ENCODE data around the gene LRRC7. TPM values are rescaled to one million over a fixed set of nuclear protein-coding genes. Genes with fewer than 3 reads are reported as not detected.

Gene LRRC7
- total RNA-seq (ENCODE audit: low replicate concordance) = not detected in 2 replicates

GRCh38 chr1:69567652-69568420, at the start of gene LRRC7:
Gene LRRC7 (plus strand): TSS chr1:69567922. CDS start chr1:69568640, 718 bp downstream.

All from smooth muscle cell of the coronary artery (primary cell).